Epithelial cell of proximal tubule (primary cell): Measurements from ENCODE around the gene AREL1. TPM values are rescaled to one million over a fixed set of nuclear protein-coding genes. Genes with fewer than 3 reads are reported as not detected.
A peak's percentile ranks its signal among the peaks of the same experiment; 100 is the strongest.
"Not testable (repeated sequence)": the region's sequence is repeated elsewhere in the genome, so short reads cannot be mapped to it uniquely, and the experiment has no call there.

Experiments
- DNase-seq: peaks from one replicate; pipeline ENCODE4 v3.0.0-alpha.2; 2011; ENCODE audit warnings: low read depth
- H3K4me3 ChIP-seq: 2 replicates; pipeline ENCODE4 v1.5.1; 2011; ENCODE audit warnings: low read depth, mild to moderate bottlenecking, low read length
- total RNA-seq: library from RNA; depleted of rRNA; stranded (reverse); fragments of >200 nt; gene quantifications from 2 replicates; pipeline ENCODE4 v1.2.3, GENCODE V29; 2015
- TF ChIP-seq, protein P1 (sequence below): conservative IDR thresholded peaks from 2 replicates; pipeline ENCODE4 v1.5.1; 2012; ENCODE audit warnings: low read depth, mild to moderate bottlenecking, low read length

The AREL1 gene, protein sequence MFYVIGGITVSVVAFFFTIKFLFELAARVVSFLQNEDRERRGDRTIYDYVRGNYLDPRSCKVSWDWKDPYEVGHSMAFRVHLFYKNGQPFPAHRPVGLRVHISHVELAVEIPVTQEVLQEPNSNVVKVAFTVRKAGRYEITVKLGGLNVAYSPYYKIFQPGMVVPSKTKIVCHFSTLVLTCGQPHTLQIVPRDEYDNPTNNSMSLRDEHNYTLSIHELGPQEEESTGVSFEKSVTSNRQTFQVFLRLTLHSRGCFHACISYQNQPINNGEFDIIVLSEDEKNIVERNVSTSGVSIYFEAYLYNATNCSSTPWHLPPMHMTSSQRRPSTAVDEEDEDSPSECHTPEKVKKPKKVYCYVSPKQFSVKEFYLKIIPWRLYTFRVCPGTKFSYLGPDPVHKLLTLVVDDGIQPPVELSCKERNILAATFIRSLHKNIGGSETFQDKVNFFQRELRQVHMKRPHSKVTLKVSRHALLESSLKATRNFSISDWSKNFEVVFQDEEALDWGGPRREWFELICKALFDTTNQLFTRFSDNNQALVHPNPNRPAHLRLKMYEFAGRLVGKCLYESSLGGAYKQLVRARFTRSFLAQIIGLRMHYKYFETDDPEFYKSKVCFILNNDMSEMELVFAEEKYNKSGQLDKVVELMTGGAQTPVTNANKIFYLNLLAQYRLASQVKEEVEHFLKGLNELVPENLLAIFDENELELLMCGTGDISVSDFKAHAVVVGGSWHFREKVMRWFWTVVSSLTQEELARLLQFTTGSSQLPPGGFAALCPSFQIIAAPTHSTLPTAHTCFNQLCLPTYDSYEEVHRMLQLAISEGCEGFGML
- 28.9 and 35.7 TPM in 2 replicates for total RNA-seq

- H3K4me3 ChIP-seq: peak within 1 kb of the TSS; percentile 75
- TF ChIP-seq, protein P1, sequence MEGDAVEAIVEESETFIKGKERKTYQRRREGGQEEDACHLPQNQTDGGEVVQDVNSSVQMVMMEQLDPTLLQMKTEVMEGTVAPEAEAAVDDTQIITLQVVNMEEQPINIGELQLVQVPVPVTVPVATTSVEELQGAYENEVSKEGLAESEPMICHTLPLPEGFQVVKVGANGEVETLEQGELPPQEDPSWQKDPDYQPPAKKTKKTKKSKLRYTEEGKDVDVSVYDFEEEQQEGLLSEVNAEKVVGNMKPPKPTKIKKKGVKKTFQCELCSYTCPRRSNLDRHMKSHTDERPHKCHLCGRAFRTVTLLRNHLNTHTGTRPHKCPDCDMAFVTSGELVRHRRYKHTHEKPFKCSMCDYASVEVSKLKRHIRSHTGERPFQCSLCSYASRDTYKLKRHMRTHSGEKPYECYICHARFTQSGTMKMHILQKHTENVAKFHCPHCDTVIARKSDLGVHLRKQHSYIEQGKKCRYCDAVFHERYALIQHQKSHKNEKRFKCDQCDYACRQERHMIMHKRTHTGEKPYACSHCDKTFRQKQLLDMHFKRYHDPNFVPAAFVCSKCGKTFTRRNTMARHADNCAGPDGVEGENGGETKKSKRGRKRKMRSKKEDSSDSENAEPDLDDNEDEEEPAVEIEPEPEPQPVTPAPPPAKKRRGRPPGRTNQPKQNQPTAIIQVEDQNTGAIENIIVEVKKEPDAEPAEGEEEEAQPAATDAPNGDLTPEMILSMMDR: no peak
- peak; percentile 63 for DNase-seq
These were observed at the start of gene AREL1, which contains the start of gene FCF1 for GRCh38 chr14:74712499-74713394. AREL1 (minus strand) TSS chr14:74713080; CDS start chr14:74685615, 27,465 bp downstream. FCF1 (plus strand) TSS chr14:74713144; CDS start chr14:74713198, 54 bp downstream.

- DNase-seq, H3K4me3 ChIP-seq: not testable (repeated sequence)
These were observed 45.6 kb upstream of the AREL1 start for GRCh38 chr14:74758505-74758904.

GRCh38 chr14:74756326-74756725, 43.4 kb upstream of the AREL1 start:
- H3K4me3 ChIP-seq: no peak overlapping the region
- DNase-seq: no peak
- TF ChIP-seq, protein P1: no peak

DNA sequence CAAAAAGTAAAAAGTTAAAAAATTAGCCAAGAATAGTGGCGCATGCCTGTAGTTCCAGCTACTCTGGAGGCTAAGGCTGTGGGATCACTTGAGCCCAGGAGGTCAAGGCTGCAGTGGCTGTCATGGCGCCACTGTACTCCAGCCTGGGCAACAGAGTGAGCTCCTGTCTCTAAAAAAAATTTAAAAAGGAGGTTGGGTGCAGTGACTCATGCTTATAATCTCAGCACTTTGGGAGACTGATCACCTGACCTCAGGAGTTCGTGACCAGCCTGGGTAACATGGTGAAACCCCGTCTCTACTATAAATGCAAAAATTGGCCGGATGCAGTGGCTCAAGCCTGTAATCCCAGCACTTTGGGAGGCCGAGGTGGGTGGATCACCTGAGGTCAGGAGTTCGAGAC, 42.0 kb upstream of the AREL1 start:
- H3K4me3 ChIP-seq: no peak overlapping the region
- TF ChIP-seq, protein P1: no peak
- no peak for DNase-seq

DNA sequence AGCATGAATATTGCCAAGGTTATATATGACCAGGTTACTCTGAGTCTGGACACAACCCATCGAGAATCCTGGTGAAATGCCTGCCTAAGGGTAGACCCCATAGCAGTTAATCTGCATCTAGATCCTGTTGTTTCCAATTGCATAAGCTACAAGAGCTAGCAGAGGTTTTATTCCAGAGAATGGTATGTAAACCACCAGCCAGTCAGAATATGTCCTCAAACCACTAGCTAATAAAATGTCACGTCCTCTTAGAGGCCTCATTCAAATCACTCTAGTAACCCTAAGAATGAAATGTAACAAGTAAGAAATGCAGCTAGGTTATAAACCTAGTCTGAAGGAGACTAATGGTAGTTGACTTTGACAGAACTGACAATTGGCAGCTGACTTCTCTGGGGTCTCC, 41.3 kb upstream of the AREL1 start:
- DNase-seq: no peak
- no peak overlapping the region for H3K4me3 ChIP-seq
- TF ChIP-seq, protein P1: no peak

DNA sequence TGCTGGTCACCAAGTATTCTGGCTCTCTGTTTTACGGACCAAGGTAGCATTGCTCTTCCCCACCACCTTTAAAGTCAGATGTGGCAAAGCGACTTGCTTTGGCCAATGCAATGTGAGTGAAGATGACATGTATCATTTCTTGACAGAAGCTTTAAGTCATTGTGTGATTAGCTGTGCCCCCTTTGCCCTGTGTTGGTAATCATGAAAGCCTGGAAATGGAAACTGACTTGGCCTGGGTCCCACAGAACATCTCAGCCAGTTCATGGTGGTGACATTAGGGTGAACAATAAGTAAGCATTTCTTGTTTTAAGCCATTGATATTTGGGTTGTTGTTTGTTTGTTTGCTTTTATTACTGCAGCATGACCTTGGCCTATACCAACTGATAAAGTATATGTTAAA, 34.4 kb upstream of the AREL1 start:
- no peak overlapping the region for H3K4me3 ChIP-seq
- TF ChIP-seq, protein P1: no peak
- no peak for DNase-seq
